Activated CD4-positive, alpha-beta memory T cell treated with anti-CD3 and anti-CD28 coated beads, Interleukin-2, amount 10 ng/mL, durations not matched to agents 7 days and 5 days (primary cell): ENCODE data around the gene SND1. TPM values are rescaled to one million over a fixed set of nuclear protein-coding genes. Genes with fewer than 3 reads are reported as not detected.
"Not testable (repeated sequence)": the region's sequence is repeated elsewhere in the genome, so short reads cannot be mapped to it uniquely, and the experiment has no call there.

Experiments used
- CTCF ChIA-PET: fragments of 350-600 bp; sonication (Branson Sonifier 250); formaldehyde crosslinking; loops from one replicate; lab custom pipeline; 2021; ENCODE audit warnings: antibody characterized with exemption, inconsistent platforms; lab: Charles Lee
- POLR2A ChIA-PET: fragments of 350-600 bp; sonication (Branson Sonifier 250); formaldehyde crosslinking; loops from one replicate; lab custom pipeline; 2021; ENCODE audit warnings: antibody characterized with exemption; lab: Charles Lee
- DNase-seq: peaks from one replicate; pipeline ENCODE4 v3.0.0-alpha.2; 2020
- H3K27ac Mint-ChIP-seq: one replicate; pipeline ENCODE4 v1.8.0; 2021; ENCODE audit warnings: mild to moderate bottlenecking, mixed read lengths
- H3K27me3 Mint-ChIP-seq: one replicate; pipeline ENCODE4 v1.8.0; 2021; ENCODE audit warnings: mixed read lengths
- H3K36me3 Mint-ChIP-seq: one replicate; pipeline ENCODE4 v1.8.0; 2021; ENCODE audit warnings: low read depth, mixed read lengths
- H3K4me1 Mint-ChIP-seq: one replicate; pipeline ENCODE4 v1.8.0; 2021; ENCODE audit warnings: mixed read lengths
- H3K4me3 Mint-ChIP-seq: one replicate; pipeline ENCODE4 v1.8.0; 2021; ENCODE audit warnings: mild to moderate bottlenecking, mixed read lengths
- H3K9me3 Mint-ChIP-seq: one replicate; pipeline ENCODE4 v1.8.0; 2021; ENCODE audit warnings: mixed read lengths
- total RNA-seq, 2 experiments: library from RNA; stranded (reverse); gene quantifications; one replicate each; pipeline ENCODE4 v1.2.3, GENCODE V29; 2021

Gene SND1
- total RNA-seq, 2 experiments from 2014 or later, result 171 to 175 TPM

- no peak for DNase-seq
- ChIA-PET POLR2A (no interaction called here), CTCF (no interaction called here)
- H3K9me3 Mint-ChIP-seq, result no peaks in the 10 kb centered on the region
- no peak overlapping the region for H3K4me3 Mint-ChIP-seq
- H3K27ac Mint-ChIP-seq, result no peak overlapping the region
- H3K36me3 Mint-ChIP-seq, result peaks cover 16% of the 10 kb centered on the region
- no peaks in the 10 kb centered on the region for H3K27me3 Mint-ChIP-seq
- H3K4me1 Mint-ChIP-seq, result peaks cover 7% of the 10 kb centered on the region
Observed at GRCh38 chr7:127895814-127896280, 243.9 kb downstream of the SND1 start.

DNA sequence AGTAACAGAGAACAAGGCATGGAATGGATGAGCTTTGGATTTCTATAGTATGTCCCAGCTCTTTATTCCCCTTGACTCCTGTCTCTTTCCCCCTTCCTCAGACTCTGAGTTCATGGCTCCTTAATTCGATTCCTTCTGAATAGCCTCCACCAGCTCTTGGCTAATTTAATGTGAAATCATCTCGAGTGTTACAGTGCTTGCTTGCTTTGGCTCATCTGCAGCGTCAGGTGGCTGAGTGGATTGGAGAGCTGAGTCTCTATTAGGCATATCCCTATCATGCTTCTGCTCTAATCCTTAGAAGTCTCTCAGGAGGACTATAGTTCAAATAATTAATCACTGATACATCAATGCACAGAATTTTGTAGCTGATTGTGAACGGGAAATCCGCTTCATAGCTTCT, 244.7 kb downstream of the SND1 start:
- DNase-seq, result no peak
- Mint-ChIP-seq H3K36me3 (peaks cover 10% of the 10 kb centered on the region), H3K27me3 (no peaks in the 10 kb centered on the region), H3K27ac (no peak overlapping the region), H3K4me3 (no peak overlapping the region), H3K9me3 (no peaks in the 10 kb centered on the region), H3K4me1 (peaks cover 8% of the 10 kb centered on the region)
- POLR2A ChIA-PET, result no interaction called here
- CTCF ChIA-PET, result no interaction called here

GRCh38 chr7:127897704-127898454, 245.9 kb downstream of the SND1 start:
- H3K27ac Mint-ChIP-seq, result no peak overlapping the region
- H3K4me1 Mint-ChIP-seq, result peaks cover 14% of the 10 kb centered on the region
- H3K4me3 Mint-ChIP-seq, result no peak overlapping the region
- H3K36me3 Mint-ChIP-seq, result peaks cover 12% of the 10 kb centered on the region
- ChIA-PET CTCF (no interaction called here), POLR2A (no interaction called here)
- no peak for DNase-seq
- H3K9me3 Mint-ChIP-seq, result no peaks in the 10 kb centered on the region
- no peaks in the 10 kb centered on the region for H3K27me3 Mint-ChIP-seq

DNA sequence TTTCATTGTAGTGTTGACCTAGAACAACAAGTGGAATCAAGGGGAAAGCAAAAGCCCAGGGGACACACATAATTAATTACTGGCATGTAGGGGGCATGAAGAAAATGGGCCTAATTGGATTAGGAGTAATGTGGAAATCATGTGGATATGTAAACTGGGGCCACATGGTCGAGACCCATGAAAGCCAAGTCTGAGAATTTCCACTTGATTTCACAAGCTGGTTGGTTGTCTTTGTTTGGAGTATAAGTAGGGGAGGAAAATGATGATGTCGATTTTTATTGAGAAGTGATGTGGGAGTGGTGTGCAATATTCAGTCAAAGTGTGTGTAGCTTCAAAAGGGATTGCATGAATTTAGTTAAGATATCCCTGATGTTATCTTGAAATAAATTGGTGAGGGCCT, 247.4 kb downstream of the SND1 start:
- Mint-ChIP-seq H3K4me3 (no peak overlapping the region), H3K4me1 (peaks cover 14% of the 10 kb centered on the region), H3K36me3 (peaks cover 12% of the 10 kb centered on the region), H3K27me3 (no peaks in the 10 kb centered on the region), H3K27ac (no peak overlapping the region), H3K9me3 (no peaks in the 10 kb centered on the region)
- POLR2A ChIA-PET, result no interaction called here
- DNase-seq, result no peak
- CTCF ChIA-PET, result no interaction called here

- DNase-seq, result no peak
- ChIA-PET POLR2A (no interaction called here), CTCF (no interaction called here)
- Mint-ChIP-seq H3K27me3 (no peaks in the 10 kb centered on the region), H3K9me3 (no peaks in the 10 kb centered on the region), H3K36me3 (peaks cover 15% of the 10 kb centered on the region), H3K4me3 (no peak overlapping the region), H3K4me1 (peaks cover 19% of the 10 kb centered on the region), H3K27ac (no peak overlapping the region)
Observed at GRCh38 chr7:127900141-127900540, 248.1 kb downstream of the SND1 start.

DNA sequence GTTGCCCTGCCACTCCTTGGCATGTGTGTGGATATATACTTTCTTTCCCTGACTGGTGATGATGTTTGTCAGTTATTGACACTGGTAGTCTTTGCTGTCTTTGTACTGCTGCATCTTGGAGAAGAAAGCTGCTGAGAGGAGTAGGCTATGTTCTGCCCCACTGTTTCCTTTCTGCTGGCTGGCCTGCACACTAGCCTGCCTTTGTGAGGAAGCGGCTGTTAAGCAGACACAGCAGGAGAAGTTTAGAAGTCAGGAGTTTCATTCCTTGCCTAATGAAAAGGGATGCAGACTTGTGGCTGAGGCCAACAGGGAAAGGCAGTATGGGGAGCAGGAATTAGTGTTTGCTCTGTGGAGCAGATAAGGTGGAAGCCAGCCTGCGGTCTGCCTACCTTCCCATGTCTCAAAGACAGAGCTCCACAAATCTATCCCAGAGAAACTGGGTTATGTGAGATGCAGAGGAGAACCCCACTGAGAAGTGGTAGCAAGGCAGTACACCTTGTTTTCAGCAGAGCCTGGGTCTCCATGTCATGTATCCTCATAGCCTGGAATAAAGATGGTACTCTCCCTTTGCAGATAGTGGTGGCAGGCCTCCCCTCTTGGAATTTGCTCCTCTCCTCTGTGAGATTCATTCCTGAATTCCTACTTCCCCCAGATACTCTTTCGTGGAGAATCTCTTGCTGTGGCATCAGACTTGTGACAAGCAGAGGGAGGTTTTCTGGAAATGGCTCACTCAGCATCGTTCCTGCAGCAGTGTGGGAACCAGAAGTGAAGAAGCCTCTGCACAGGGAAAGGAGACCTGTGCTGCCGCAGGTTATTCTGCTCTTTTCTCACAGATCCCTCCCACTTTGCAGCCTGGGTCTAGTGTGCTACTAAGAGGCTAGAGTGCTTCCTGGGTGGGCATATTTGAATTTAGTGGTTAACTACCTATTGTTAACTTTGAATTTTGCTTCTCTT, 249.0 kb downstream of the SND1 start:
- no peak overlapping the region for H3K4me3 Mint-ChIP-seq
- no peaks in the 10 kb centered on the region for H3K9me3 Mint-ChIP-seq
- H3K36me3 Mint-ChIP-seq, result peaks cover 15% of the 10 kb centered on the region
- H3K27me3 Mint-ChIP-seq, result no peaks in the 10 kb centered on the region
- no peak for DNase-seq
- no peak overlapping the region for H3K27ac Mint-ChIP-seq
- H3K4me1 Mint-ChIP-seq, result peaks cover 28% of the 10 kb centered on the region
- ChIA-PET POLR2A (no interaction called here), CTCF (no interaction called here)

- CTCF ChIA-PET, result no interaction called here
- Mint-ChIP-seq H3K36me3 (peaks cover 17% of the 10 kb centered on the region), H3K4me1 (peaks cover 38% of the 10 kb centered on the region), H3K27me3 (no peaks in the 10 kb centered on the region), H3K27ac (no peak overlapping the region), H3K9me3 (no peaks in the 10 kb centered on the region), H3K4me3 (no peak overlapping the region)
- no peak for DNase-seq
- POLR2A ChIA-PET, result no interaction called here
Observed at GRCh38 chr7:127901895-127902703, 250.1 kb downstream of the SND1 start.

DNA sequence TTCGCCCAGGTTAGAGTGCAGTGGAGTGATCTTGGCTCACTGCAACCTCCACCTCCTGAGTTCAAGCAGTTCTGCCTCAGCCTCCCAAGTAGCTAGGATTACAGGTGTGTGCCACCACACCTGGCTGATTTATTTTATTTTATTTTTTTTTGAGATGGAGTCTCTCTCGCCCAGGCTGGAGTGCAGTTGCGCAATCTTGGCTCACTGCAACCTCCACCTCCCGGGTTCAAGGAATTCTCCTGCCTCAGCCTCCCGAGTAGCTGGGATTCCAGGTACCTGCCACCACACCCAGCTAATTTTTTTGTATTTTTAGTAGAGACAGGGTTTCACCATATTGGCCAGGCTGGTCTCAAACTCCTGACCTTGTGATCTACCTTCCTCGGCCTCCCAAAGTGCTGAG, 250.8 kb downstream of the SND1 start:
- H3K27ac Mint-ChIP-seq, H3K4me3 Mint-ChIP-seq, H3K27me3 Mint-ChIP-seq, H3K9me3 Mint-ChIP-seq, DNase-seq, CTCF ChIA-PET, POLR2A ChIA-PET: not testable (repeated sequence)
- Mint-ChIP-seq H3K4me1 (peaks cover 44% of the 10 kb centered on the region), H3K36me3 (peaks cover 22% of the 10 kb centered on the region)

DNA sequence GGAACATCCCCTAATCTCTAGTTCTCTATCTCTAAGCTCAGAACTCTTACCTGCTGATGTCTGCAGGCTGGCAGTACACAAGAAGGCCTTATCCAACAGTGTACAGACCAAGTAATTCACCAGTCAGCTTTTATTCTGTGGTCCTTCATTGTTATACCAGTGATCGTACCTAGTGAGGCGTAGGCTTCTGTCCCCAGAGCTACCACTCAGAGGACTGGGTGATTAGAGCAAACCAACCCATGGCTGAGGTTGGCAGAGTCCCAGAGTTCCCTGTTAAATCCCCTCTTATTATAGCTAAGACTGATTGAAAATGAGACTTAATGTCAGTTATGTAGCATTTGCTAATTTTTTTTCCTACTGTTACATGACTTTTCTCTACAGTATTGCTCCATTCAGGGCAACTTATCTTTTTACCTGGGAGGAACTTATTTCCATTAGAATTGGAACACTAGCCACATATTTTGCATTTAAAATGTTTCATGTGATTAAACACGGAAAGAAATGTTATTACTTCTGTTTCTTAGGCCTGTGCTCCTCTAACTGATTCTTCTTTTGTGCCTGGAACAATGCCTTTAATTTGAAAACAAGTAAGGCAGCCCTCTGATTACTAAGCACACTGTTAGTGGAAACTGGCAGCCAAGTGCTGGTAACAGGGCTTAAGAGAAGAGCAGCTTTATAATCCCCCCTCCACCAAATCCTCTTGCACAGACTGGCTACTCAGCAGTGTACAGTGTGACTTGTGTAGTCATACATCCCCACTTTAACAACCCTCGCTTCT, 252.1 kb downstream of the SND1 start:
- DNase-seq, result no peak
- H3K27ac Mint-ChIP-seq, result no peak overlapping the region
- ChIA-PET POLR2A (no interaction called here), CTCF (no interaction called here)
- H3K4me3 Mint-ChIP-seq, result no peak overlapping the region
- no peaks in the 10 kb centered on the region for H3K27me3 Mint-ChIP-seq
- H3K36me3 Mint-ChIP-seq, result peaks cover 27% of the 10 kb centered on the region
- H3K9me3 Mint-ChIP-seq, result no peaks in the 10 kb centered on the region
- peaks cover 54% of the 10 kb centered on the region for H3K4me1 Mint-ChIP-seq

GRCh38 chr7:127904670-127904985, 252.6 kb downstream of the SND1 start:
- CTCF ChIA-PET, result no interaction called here
- H3K36me3 Mint-ChIP-seq, result peaks cover 23% of the 10 kb centered on the region
- POLR2A ChIA-PET, result no interaction called here
- DNase-seq, result no peak
- H3K27me3 Mint-ChIP-seq, result no peaks in the 10 kb centered on the region
- no peaks in the 10 kb centered on the region for H3K9me3 Mint-ChIP-seq
- no peak overlapping the region for H3K4me3 Mint-ChIP-seq
- H3K4me1 Mint-ChIP-seq, result peaks cover 49% of the 10 kb centered on the region
- no peak overlapping the region for H3K27ac Mint-ChIP-seq

DNA sequence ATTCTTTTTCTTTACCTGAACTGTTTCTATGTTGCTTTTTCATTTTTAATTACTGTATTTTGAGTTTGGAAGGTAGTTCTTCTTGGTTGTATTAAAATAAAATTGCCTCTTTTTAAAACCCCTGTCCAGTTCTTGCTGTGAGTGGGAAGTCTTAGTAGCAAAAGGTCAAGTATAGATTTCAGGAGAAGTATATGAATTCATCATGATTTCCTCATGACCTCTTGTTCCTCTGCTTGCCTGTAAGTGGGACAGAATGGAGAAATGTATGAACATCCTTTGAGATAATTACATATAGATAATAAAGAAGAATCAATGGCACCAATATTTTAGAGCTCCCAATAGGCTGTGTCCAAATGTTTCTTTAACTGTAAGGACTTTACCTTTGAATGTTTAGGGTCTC, 253.0 kb downstream of the SND1 start:
- Mint-ChIP-seq H3K9me3 (no peaks in the 10 kb centered on the region), H3K4me1 (peaks cover 48% of the 10 kb centered on the region), H3K27me3 (no peaks in the 10 kb centered on the region), H3K4me3 (no peak overlapping the region), H3K27ac (no peak overlapping the region), H3K36me3 (peaks cover 23% of the 10 kb centered on the region)
- POLR2A ChIA-PET, result no interaction called here
- CTCF ChIA-PET, result no interaction called here
- DNase-seq, result no peak

GRCh38 chr7:127905491-127906330, 253.7 kb downstream of the SND1 start:
- POLR2A ChIA-PET, result no interaction called here
- peaks cover 27% of the 10 kb centered on the region for H3K36me3 Mint-ChIP-seq
- no peak overlapping the region for H3K27ac Mint-ChIP-seq
- DNase-seq, result peak; percentile 33
- no peaks in the 10 kb centered on the region for H3K9me3 Mint-ChIP-seq
- no peaks in the 10 kb centered on the region for H3K27me3 Mint-ChIP-seq
- H3K4me3 Mint-ChIP-seq, result no peak overlapping the region
- H3K4me1 Mint-ChIP-seq, result peaks cover 48% of the 10 kb centered on the region
- CTCF ChIA-PET, result interaction anchor here (1.3 kb wide), 1 partner anchor 14 kb away, joined by 3 read pairs; no protein-coding TSS in a partner anchor
